GM23338 (cell line): ENCODE data around the gene MEGF10. TPM values are rescaled to one million over a fixed set of nuclear protein-coding genes. Genes with fewer than 3 reads are reported as not detected.

Source experiments
- ATAC-seq: fragments of 200-7000 bp; cut with Tn5 transposase; 3 replicates; pipeline ENCODE4 v1.9.1; 2020
- DNase-seq: peaks from one replicate; pipeline ENCODE4 v3.0.0-alpha.2; 2015; ENCODE audit warnings: low spot score
- H2AFZ ChIP-seq: fragments of 200-600 bp; sonication (generic); 2 replicates; pipeline ENCODE4 v1.8.0; 2016; ENCODE audit warnings: antibody characterized with exemption, mild to moderate bottlenecking, moderate library complexity
- H3F3A ChIP-seq: fragments of 200-600 bp; sonication (generic); replicated peaks from 2 replicates; pipeline ENCODE4 v1.8.0; 2017; ENCODE audit warnings: antibody characterized with exemption, mixed run types, low read depth
- H3K27ac ChIP-seq: fragments of 200-600 bp; sonication (generic); 2 replicates; pipeline ENCODE4 v1.6.1; 2016; ENCODE audit warnings: low read depth
- H3K27me3 ChIP-seq: fragments of 200-600 bp; sonication (generic); 2 replicates; pipeline ENCODE4 v1.8.0; 2016; ENCODE audit warnings: mild to moderate bottlenecking, mixed run types, moderate library complexity; ENCODE audit not compliant: insufficient read depth
- H3K36me3 ChIP-seq: fragments of 200-600 bp; sonication (generic); 2 replicates; pipeline ENCODE4 v1.8.0; 2016; ENCODE audit warnings: mild to moderate bottlenecking; ENCODE audit not compliant: insufficient read depth
- H3K4me1 ChIP-seq: fragments of 200-600 bp; sonication (generic); 2 replicates; pipeline ENCODE4 v1.8.0; 2016; ENCODE audit warnings: mild to moderate bottlenecking, moderate library complexity; ENCODE audit not compliant: insufficient read depth
- H3K4me2 ChIP-seq: fragments of 200-600 bp; sonication (generic); 2 replicates; pipeline ENCODE4 v1.7.1; 2017; ENCODE audit warnings: mixed run types
- H3K4me3 ChIP-seq: fragments of 200-600 bp; sonication (generic); 2 replicates; pipeline ENCODE4 v1.6.1; 2016; ENCODE audit warnings: mixed run types
- H3K79me2 ChIP-seq: fragments of 200-600 bp; sonication (generic); replicated peaks from 2 replicates; pipeline ENCODE4 v1.8.0; 2017; ENCODE audit warnings: mild to moderate bottlenecking; ENCODE audit not compliant: insufficient read depth
- H3K9me2 ChIP-seq: fragments of 200-600 bp; sonication (generic); 2 replicates; pipeline ENCODE4 v1.8.0; 2017; ENCODE audit not compliant: insufficient read depth
- H4K20me1 ChIP-seq: fragments of 200-600 bp; sonication (generic); replicated peaks from 2 replicates; pipeline ENCODE4 v1.8.0; 2017; ENCODE audit warnings: mild to moderate bottlenecking; ENCODE audit not compliant: insufficient read depth
- H3K27ac Mint-ChIP-seq: 2 replicates; pipeline ENCODE4 v1.8.0; 2020; ENCODE audit warnings: inconsistent platforms, mild to moderate bottlenecking, moderate library complexity, mixed read lengths
- H3K27me3 Mint-ChIP-seq: 3 replicates; pipeline ENCODE4 v1.8.0; 2022; ENCODE audit warnings: low read depth, mild to moderate bottlenecking, moderate library complexity, mixed read lengths, inconsistent platforms; ENCODE audit not compliant: insufficient read depth, poor library complexity
- H3K36me3 Mint-ChIP-seq: 3 replicates; pipeline ENCODE4 v1.8.0; 2021; ENCODE audit warnings: low read depth, mild to moderate bottlenecking, inconsistent platforms, moderate library complexity, mixed read lengths
- H3K4me1 Mint-ChIP-seq: 3 replicates; pipeline ENCODE4 v1.8.0; 2020; ENCODE audit warnings: mild to moderate bottlenecking, inconsistent platforms, mixed read lengths
- H3K4me3 Mint-ChIP-seq: 3 replicates; pipeline ENCODE4 v1.8.0; 2021; ENCODE audit warnings: moderate library complexity, mild to moderate bottlenecking, inconsistent platforms, mixed read lengths
- H3K9me3 Mint-ChIP-seq: 3 replicates; pipeline ENCODE4 v1.8.0; 2020; ENCODE audit warnings: moderate library complexity, mild to moderate bottlenecking, inconsistent platforms, mixed read lengths
- EZH2phosphoT487 ChIP-seq: fragments of 200-600 bp; sonication (generic); IDR thresholded peaks from one replicate; pipeline ENCODE4 v1.8.1; 2018; ENCODE audit warnings: antibody characterized with exemption; ENCODE audit not compliant: unreplicated experiment
- JUNB ChIP-seq: IDR thresholded peaks from one replicate; pipeline ENCODE4 v1.6.1; 2016; ENCODE audit warnings: antibody characterized with exemption; ENCODE audit not compliant: unreplicated experiment
- NANOG ChIP-seq: IDR thresholded peaks from 2 replicates; pipeline ENCODE4 v1.6.1; 2016; ENCODE audit warnings: antibody characterized with exemption, borderline replicate concordance
- REST ChIP-seq: IDR thresholded peaks from one replicate; pipeline ENCODE4 v1.6.1; 2018; ENCODE audit warnings: antibody characterized with exemption; ENCODE audit not compliant: unreplicated experiment
- STAT1 ChIP-seq: IDR thresholded peaks from one replicate; pipeline ENCODE4 v1.6.1; 2016; ENCODE audit warnings: antibody characterized with exemption; ENCODE audit not compliant: unreplicated experiment
- ZNF114 ChIP-seq: fragments of 250-450 bp; sonication (Bioruptor Pico); IDR thresholded peaks from 2 replicates; pipeline ENCODE4 v1.5.0; 2020; ENCODE audit warnings: mild to moderate bottlenecking, moderate library complexity
- ZNF331 ChIP-seq: fragments of 250-450 bp; sonication (Bioruptor Pico); IDR thresholded peaks from 2 replicates; pipeline ENCODE4 v1.5.0; 2020; ENCODE audit warnings: low read depth, mild to moderate bottlenecking, moderate library complexity
- ZNF462 ChIP-seq: fragments of 250-450 bp; sonication (Bioruptor Pico); IDR thresholded peaks from 2 replicates; pipeline ENCODE4 v1.5.0; 2020; ENCODE audit warnings: mild to moderate bottlenecking, moderate library complexity
- polyA plus RNA-seq: library from polyadenylated mRNA; unstranded; fragments of >200 nt; fragmentation: Nextera tagmentation; extraction: Ambion mirVana; gene quantifications from 2 replicates; pipeline ENCODE4 v1.2.1, GENCODE V29; 2016
- total RNA-seq: library from RNA; depleted of rRNA; stranded (reverse); fragments of >200 nt; shearing (Covaris generic); gene quantifications from 2 replicates; pipeline ENCODE4 v1.2.3, GENCODE V29; 2014
- TF ChIP-seq, protein P1 (sequence below): IDR thresholded peaks from 2 replicates; pipeline ENCODE4 v1.6.1; 2016; ENCODE audit warnings: antibody characterized with exemption

Gene MEGF10
- total and polyA plus RNA-seq, 2 experiments from 2014 or later: 4.5 to 28.3 TPM

DNA sequence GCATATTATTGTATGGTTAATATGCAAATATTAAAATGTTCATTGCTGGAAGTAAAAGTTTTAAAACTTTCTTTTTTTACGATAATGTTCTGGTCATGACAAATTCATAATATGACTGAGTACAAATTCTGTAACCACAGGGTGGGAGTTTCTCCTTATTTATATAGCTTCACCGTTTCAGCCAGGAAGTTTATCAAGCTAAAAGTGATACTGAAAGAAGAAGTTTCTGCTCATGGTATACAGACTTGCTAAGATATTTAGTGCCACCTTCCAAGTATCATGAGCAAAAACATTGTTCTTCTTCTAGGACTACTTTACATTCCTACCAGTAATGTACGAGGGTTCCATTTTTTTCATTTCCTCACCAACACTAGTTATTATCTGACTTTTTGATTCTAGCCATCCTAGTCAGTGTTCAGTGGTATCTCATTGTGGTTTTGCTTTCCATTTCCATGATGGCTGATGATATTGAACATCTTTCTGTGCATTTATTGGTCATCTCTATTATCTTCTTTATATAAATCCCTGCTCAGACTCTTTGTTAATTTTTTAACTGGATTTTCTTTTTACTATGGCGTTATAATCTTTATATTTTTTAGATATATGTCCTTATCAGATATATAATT, 132.7 kb downstream of the MEGF10 start:
- Histone ChIP-seq H3K27ac (0 out of 2 replicates have a peak overlapping the region, but pooled peaks have one; percentile 15), H3K27me3 (no peaks in the 10 kb centered on the region), H3K4me1 (no peaks in the 10 kb centered on the region), H3K4me3 (no peak overlapping the region), H3K36me3 (no peaks in the 10 kb centered on the region), H3K79me2 (no peaks in the 10 kb centered on the region), H3F3A (no peaks in the 10 kb centered on the region), H3K4me2 (no peak overlapping the region), H3K9me2 (no peaks in the 10 kb centered on the region), H4K20me1 (no peaks in the 10 kb centered on the region), H2AFZ (no peak overlapping the region)
- Mint-ChIP-seq H3K27me3 (peaks cover 1% of the 10 kb centered on the region), H3K4me1 (peaks cover 12% of the 10 kb centered on the region), H3K36me3 (peaks cover 32% of the 10 kb centered on the region), H3K9me3 (no peaks in the 10 kb centered on the region), H3K4me3 (no peak overlapping the region), H3K27ac (no peak overlapping the region)
- TF ChIP-seq ZNF331 (CRISPR knock-in tag) (no peak), ZNF462 (CRISPR knock-in tag) (no peak), STAT1 (no peak)
- DNase-seq (no peak), ATAC-seq (no peak)

GRCh38 chr5:127425037-127425436, 134.4 kb downstream of the MEGF10 start:
- Histone ChIP-seq H3K4me3 (no peak overlapping the region), H3K27ac (no peak overlapping the region), H3K79me2 (no peaks in the 10 kb centered on the region), H3K27me3 (no peaks in the 10 kb centered on the region), H3K4me1 (no peaks in the 10 kb centered on the region), H3K9me2 (peaks cover 6% of the 10 kb centered on the region; the same call in 1 of the 2 replicates), H2AFZ (no peak overlapping the region), H3K4me2 (no peak overlapping the region), H3F3A (no peaks in the 10 kb centered on the region), H3K36me3 (no peaks in the 10 kb centered on the region), H4K20me1 (no peaks in the 10 kb centered on the region)
- Mint-ChIP-seq H3K4me1 (peaks cover 12% of the 10 kb centered on the region), H3K27ac (no peak overlapping the region; the same call in 1 of the 2 replicates), H3K4me3 (no peak overlapping the region), H3K36me3 (peaks cover 29% of the 10 kb centered on the region), H3K27me3 (peaks cover 1% of the 10 kb centered on the region), H3K9me3 (no peaks in the 10 kb centered on the region)
- ATAC-seq (no peak), DNase-seq (no peak)
- TF ChIP-seq STAT1: no peak
- TF ChIP-seq NANOG: no peak
- TF ChIP-seq REST: no peak
- TF ChIP-seq ZNF114 (CRISPR knock-in tag): no peak
- no peak for TF ChIP-seq EZH2phosphoT487
- TF ChIP-seq ZNF331 (CRISPR knock-in tag): no peak
- no peak for TF ChIP-seq JUNB
- TF ChIP-seq, protein P1, sequence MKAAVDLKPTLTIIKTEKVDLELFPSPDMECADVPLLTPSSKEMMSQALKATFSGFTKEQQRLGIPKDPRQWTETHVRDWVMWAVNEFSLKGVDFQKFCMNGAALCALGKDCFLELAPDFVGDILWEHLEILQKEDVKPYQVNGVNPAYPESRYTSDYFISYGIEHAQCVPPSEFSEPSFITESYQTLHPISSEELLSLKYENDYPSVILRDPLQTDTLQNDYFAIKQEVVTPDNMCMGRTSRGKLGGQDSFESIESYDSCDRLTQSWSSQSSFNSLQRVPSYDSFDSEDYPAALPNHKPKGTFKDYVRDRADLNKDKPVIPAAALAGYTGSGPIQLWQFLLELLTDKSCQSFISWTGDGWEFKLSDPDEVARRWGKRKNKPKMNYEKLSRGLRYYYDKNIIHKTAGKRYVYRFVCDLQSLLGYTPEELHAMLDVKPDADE: no peak
